Uterus (tissue), 2 donors: Measurements from ENCODE around the gene KIF26B.

ENCODE experiments used
- CTCF ChIP-seq, 4 experiments: fragments of 200-600 bp in 2 of 4; fragments of 450-650 bp in 2 of 4; sonication (generic) in 2 of 4; IDR thresholded peaks; one replicate each; pipeline ENCODE4 v1.5.1; 2016 to 2019; ENCODE audit warnings: antibody characterized with exemption in 4 of 4, mild to moderate bottlenecking in 2 of 4, moderate library complexity in 1 of 4
- POLR2A ChIP-seq, 2 donors: fragments of 450-650 bp; IDR thresholded peaks; one replicate each; pipeline ENCODE4 v1.6.1; 2016; ENCODE audit warnings: antibody characterized with exemption in 2 of 2, mild to moderate bottlenecking in 1 of 2, moderate library complexity in 1 of 2

GRCh38 chr1:245161866-245162265 lies 7.1 kb downstream of the KIF26B start:
- TF ChIP-seq CTCF (IDR thresholded peaks at IDR 0.05) (no peak), POLR2A (IDR thresholded peaks at IDR 0.05) (no peak)
